GM12878 (cell line): ENCODE results near the gene CNKSR1. TPM values are rescaled to one million over a fixed set of nuclear protein-coding genes. Genes with fewer than 3 reads are reported as not detected.

Experiments
- ATAC-seq: fragments of 200-7000 bp; cut with Tn5 transposase; 3 replicates; pipeline ENCODE4 v1.9.1; 2020; ENCODE audit warnings: mild to moderate bottlenecking, moderate library complexity
- BruUV-seq: library from RNA; stranded (reverse); fragments of 400-500 nt; replicated peaks from 2 replicates; lab custom pipeline; 2021; lab: Mats Ljungman, UMichigan
- CTCF ChIA-PET: fragments of 300-600 bp; sonication (Branson Sonifier 250); formaldehyde crosslinking; extraction: SDS; loops from one replicate; lab custom pipeline; 2021; ENCODE audit warnings: inconsistent platforms; lab: Yijun Ruan, JAX
- POLR2A ChIA-PET: fragments of 350-600 bp; formaldehyde crosslinking; extraction: SDS; loops from one replicate; lab custom pipeline; 2021; ENCODE audit warnings: inconsistent platforms; lab: Charles Lee
- RAD21 ChIA-PET: fragments of 300-600 bp; sonication (Branson Sonifier 250); formaldehyde crosslinking; loops from one replicate; lab custom pipeline; 2023; ENCODE audit warnings: antibody characterized with exemption; ENCODE audit not compliant: unreplicated experiment; lab: Charles Lee
- SMC1A ChIA-PET: fragments of 300-600 bp; sonication (Branson Sonifier 250); formaldehyde crosslinking; loops from one replicate; lab custom pipeline; 2023; ENCODE audit not compliant: unreplicated experiment, uncharacterized antibody; lab: Charles Lee
- DNase-seq: peaks from one replicate; pipeline ENCODE4 v3.0.0-alpha.2; 2011; ENCODE audit warnings: low read depth, low spot score
- FAIRE-seq: peaks from 3 replicates; lab custom pipeline; 2011; peaks lifted over from hg19 to GRCh38; lab: Jason Lieb, UNC
- H2AFZ ChIP-seq: 2 replicates; pipeline ENCODE4 v1.6.0; 2011; ENCODE audit warnings: low read depth, low read length, control low read depth; ENCODE audit not compliant: control insufficient read depth
- H3K27ac ChIP-seq: 2 replicates; pipeline ENCODE4 v1.5.1; 2011; ENCODE audit warnings: control low read depth; ENCODE audit not compliant: control insufficient read depth, insufficient read depth
- H3K27me3 ChIP-seq, 2 experiments: replicated peaks in 1 of 2; 2 replicates each; pipeline versions ENCODE4 v1.6.0 to v1.6.1; 2011; ENCODE audit warnings: low read length in 1 of 2; ENCODE audit not compliant: control insufficient read depth in 2 of 2, insufficient read depth in 2 of 2
- H3K36me3 ChIP-seq, 2 experiments: 2 replicates each; pipeline ENCODE4 v1.5.1; 2011; ENCODE audit warnings: low read length in 1 of 2; ENCODE audit not compliant: control insufficient read depth in 2 of 2, insufficient read depth in 2 of 2
- H3K4me1 ChIP-seq: 2 replicates; pipeline ENCODE4 v1.6.1; 2011; ENCODE audit warnings: mild to moderate bottlenecking, low read length, moderate library complexity, mixed read lengths; ENCODE audit not compliant: control insufficient read depth, insufficient read depth
- H3K4me2 ChIP-seq: 2 replicates; pipeline ENCODE4 v1.6.0; 2011; ENCODE audit warnings: control low read depth; ENCODE audit not compliant: control insufficient read depth, insufficient read depth
- H3K4me3 ChIP-seq: fragments of 200-600 bp; sonication (generic); 2 replicates; pipeline ENCODE4 v1.5.1; 2016
- H3K79me2 ChIP-seq: 2 replicates; pipeline ENCODE4 v1.6.0; 2011; ENCODE audit warnings: low read length; ENCODE audit not compliant: control insufficient read depth, insufficient read depth
- H3K9ac ChIP-seq: 2 replicates; pipeline ENCODE4 v1.8.0; 2011; ENCODE audit warnings: low read length, control low read depth, mixed read lengths; ENCODE audit not compliant: control insufficient read depth, insufficient read depth
- H3K9me3 ChIP-seq: replicated peaks from 3 replicates; pipeline ENCODE4 v1.5.1; 2011; ENCODE audit warnings: mild to moderate bottlenecking, low read length; ENCODE audit not compliant: control insufficient read depth, insufficient read depth
- H4K20me1 ChIP-seq: 2 replicates; pipeline ENCODE4 v1.6.0; 2011; ENCODE audit not compliant: control insufficient read depth, insufficient read depth
- BRCA1 ChIP-seq: IDR thresholded peaks from 2 replicates; pipeline ENCODE4 v1.6.1; 2011; ENCODE audit warnings: low read depth, low read length, improper control_type of control experiment
- CHD1 ChIP-seq: IDR thresholded peaks from 2 replicates; pipeline ENCODE4 v1.6.1; 2012; ENCODE audit warnings: low read depth, low read length, improper control_type of control experiment
- CUX1 ChIP-seq: IDR thresholded peaks from 2 replicates; pipeline ENCODE4 v1.6.1; 2012; ENCODE audit warnings: improper control_type of control experiment, low read depth, low read length; ENCODE audit not compliant: insufficient replicate concordance
- E2F8 ChIP-seq: fragments of 450-650 bp; IDR thresholded peaks from 2 replicates; pipeline ENCODE4 v1.6.1; 2018; ENCODE audit warnings: mild to moderate bottlenecking, low read depth, moderate library complexity; ENCODE audit not compliant: partially characterized antibody
- GABPA ChIP-seq: IDR thresholded peaks from 2 replicates; pipeline ENCODE4 v1.6.1; 2014; ENCODE audit warnings: antibody characterized with exemption, low read depth, mild to moderate bottlenecking, inconsistent platforms
- GATAD2B ChIP-seq: fragments of 450-650 bp; conservative IDR thresholded peaks from 2 replicates; pipeline ENCODE4 v1.6.1; 2017; ENCODE audit warnings: low read depth, mild to moderate bottlenecking, moderate library complexity
- PRDM15 ChIP-seq: fragments of 450-650 bp; formaldehyde crosslinking; IDR thresholded peaks from 2 replicates; pipeline ENCODE4 v1.4.0; 2020; ENCODE audit warnings: mild to moderate bottlenecking, moderate library complexity
- SKIL ChIP-seq: fragments of 450-650 bp; IDR thresholded peaks from 2 replicates; pipeline ENCODE4 v1.6.1; 2017; ENCODE audit warnings: mild to moderate bottlenecking, low read depth, inconsistent platforms; ENCODE audit not compliant: poor library complexity, severe bottlenecking
- SMARCA5 ChIP-seq: fragments of 450-650 bp; IDR thresholded peaks from 2 replicates; pipeline ENCODE4 v1.6.1; 2017; ENCODE audit warnings: mild to moderate bottlenecking
- WGBS: methylation state at CpG from one replicate; pipeline ENCODE4 v1.1.6; 2016; ENCODE audit warnings: low lambda C conversion rate; ENCODE audit not compliant: insufficient replicate concordance, insufficient coverage; ENCODE audit errors: missing lambda C conversion rate; 5-methylcytosine and 5-hydroxymethylcytosine counted together
- in situ Hi-C: fragments of 300-500 bp; cut with MboI; formaldehyde crosslinking; loops from 9 replicates; pipeline ENCODE4 v1.14.3; 2018; ENCODE audit warnings: mixed read lengths
- intact Hi-C: fragments of 100-400 bp; cut with micrococcal nuclease; formaldehyde crosslinking; loops from one replicate; pipeline ENCODE4 v1.14.2; 2022; ENCODE audit not compliant: unreplicated experiment
- polyA plus RNA-seq, 11 experiments: library from polyadenylated mRNA; depleted of rRNA in 4 of 11; unstranded in 6 of 11; stranded (reverse) in 5 of 11; fragments of >200 nt; fragmentation: Nextera tagmentation in 4 of 11; fragmentation: Illumina TruSeq in 1 of 11; extraction: Ambion mirVana in 4 of 11; extraction: Trizol in 1 of 11; gene quantifications; 1 replicate in 1 of 11; 2 replicates in 10 of 11; pipeline versions ENCODE4 v1.2.1 to v1.2.3, GENCODE V29; 2011 to 2016; ENCODE audit warnings: inconsistent platforms in 2 of 11, missing spikeins in 2 of 11, low read depth in 1 of 11
- total RNA-seq, 4 experiments: library from RNA; depleted of rRNA in 3 of 4; stranded (reverse); fragments of >200 nt in 3 of 4; fragmentation: Illumina TruSeq in 1 of 4; extraction: Trizol in 1 of 4; gene quantifications; 2 replicates each; pipeline versions ENCODE4 v1.2.1 to v1.2.3, GENCODE V29; 2013 to 2021

The CNKSR1 gene
- total and polyA plus RNA-seq, 10 of the 15 experiments (the other 5 are each of a cell fraction or from before 2014, with no cell fraction given) = 0.06 to 1.2 (median 0.86) TPM

GRCh38 chr1:26221094-26221493 is 43.8 kb downstream of the CNKSR1 start:
- ChIA-PET CTCF (interaction anchor here (1.2 to 5.5 kb wide), 2 partner anchors 10 to 13 kb away, joined by 3 to 19 read pairs; partner anchors contain the start of gene CEP85), SMC1A (interaction anchor here (0.6 to 1.1 kb wide), 2 partner anchors 12 to 164 kb away, joined by 3 read pairs; no protein-coding TSS in a partner anchor), POLR2A (interaction anchor here (1.2 kb wide), 1 partner anchor 13 kb away, joined by 3 read pairs; the partner anchor contains the start of gene CEP85), RAD21 (no interaction called here)
- no TSS peak for BruUV-seq
- Histone ChIP-seq H3K27me3 (peaks cover 0 to 5% of the 10 kb centered on the region in 2 experiments; a peak in 2 of 4 replicates), H3K79me2 (no peaks in the 10 kb centered on the region), H3K4me1 (no peaks in the 10 kb centered on the region), H3K4me2 (no peak overlapping the region), H3K27ac (no peak overlapping the region), H2AFZ (no peak overlapping the region), H3K9ac (no peak overlapping the region), H4K20me1 (no peaks in the 10 kb centered on the region; the same call in 1 of the 2 replicates), H3K36me3 (no peaks in the 10 kb centered on the region), H3K9me3 (no peaks in the 10 kb centered on the region), H3K4me3 (no peak overlapping the region)
- in situ Hi-C loops (no loop called here), intact Hi-C loops (no loop called here)
- DNase-seq = no peak
- no peak for ATAC-seq
- FAIRE-seq = no peak
- 46% methylated on average over 2 of the region's 2 CpGs for WGBS
- TF ChIP-seq E2F8 (no peak), GABPA (no peak), BRCA1 (no peak), SKIL (no peak), CUX1 (no peak), PRDM15 (CRISPR knock-in tag) (no peak), GATAD2B (no peak), SMARCA5 (no peak), CHD1 (no peak)
